GM12878 (cell line): ENCODE data around the gene KPNA1. TPM values are rescaled to one million over a fixed set of nuclear protein-coding genes. Genes with fewer than 3 reads are reported as not detected.

Experiments
- ATAC-seq: fragments of 200-7000 bp; cut with Tn5 transposase; 3 replicates; pipeline ENCODE4 v1.9.1; 2020; ENCODE audit warnings: mild to moderate bottlenecking, moderate library complexity
- BruUV-seq: library from RNA; stranded (reverse); fragments of 400-500 nt; replicated peaks from 2 replicates; lab custom pipeline; 2021; lab: Mats Ljungman, UMichigan
- CTCF ChIA-PET: fragments of 300-600 bp; sonication (Branson Sonifier 250); formaldehyde crosslinking; extraction: SDS; loops from one replicate; lab custom pipeline; 2021; ENCODE audit warnings: inconsistent platforms; lab: Yijun Ruan, JAX
- POLR2A ChIA-PET: fragments of 350-600 bp; formaldehyde crosslinking; extraction: SDS; loops from one replicate; lab custom pipeline; 2021; ENCODE audit warnings: inconsistent platforms; lab: Charles Lee
- RAD21 ChIA-PET: fragments of 300-600 bp; sonication (Branson Sonifier 250); formaldehyde crosslinking; loops from one replicate; lab custom pipeline; 2023; ENCODE audit warnings: antibody characterized with exemption; ENCODE audit not compliant: unreplicated experiment; lab: Charles Lee
- SMC1A ChIA-PET: fragments of 300-600 bp; sonication (Branson Sonifier 250); formaldehyde crosslinking; loops from one replicate; lab custom pipeline; 2023; ENCODE audit not compliant: unreplicated experiment, uncharacterized antibody; lab: Charles Lee
- DNase-seq: peaks from one replicate; pipeline ENCODE4 v3.0.0-alpha.2; 2011; ENCODE audit warnings: low read depth, low spot score
- FAIRE-seq: peaks from 3 replicates; lab custom pipeline; 2011; peaks lifted over from hg19 to GRCh38; lab: Jason Lieb, UNC
- H2AFZ ChIP-seq: 2 replicates; pipeline ENCODE4 v1.6.0; 2011; ENCODE audit warnings: low read depth, low read length, control low read depth; ENCODE audit not compliant: control insufficient read depth
- H3K27ac ChIP-seq: 2 replicates; pipeline ENCODE4 v1.5.1; 2011; ENCODE audit warnings: control low read depth; ENCODE audit not compliant: control insufficient read depth, insufficient read depth
- H3K27me3 ChIP-seq, 2 experiments: replicated peaks in 1 of 2; 2 replicates each; pipeline versions ENCODE4 v1.6.0 to v1.6.1; 2011; ENCODE audit warnings: low read length in 1 of 2; ENCODE audit not compliant: control insufficient read depth in 2 of 2, insufficient read depth in 2 of 2
- H3K36me3 ChIP-seq, 2 experiments: 2 replicates each; pipeline ENCODE4 v1.5.1; 2011; ENCODE audit warnings: low read length in 1 of 2; ENCODE audit not compliant: control insufficient read depth in 2 of 2, insufficient read depth in 2 of 2
- H3K4me1 ChIP-seq: 2 replicates; pipeline ENCODE4 v1.6.1; 2011; ENCODE audit warnings: mild to moderate bottlenecking, low read length, moderate library complexity, mixed read lengths; ENCODE audit not compliant: control insufficient read depth, insufficient read depth
- H3K4me2 ChIP-seq: 2 replicates; pipeline ENCODE4 v1.6.0; 2011; ENCODE audit warnings: control low read depth; ENCODE audit not compliant: control insufficient read depth, insufficient read depth
- H3K4me3 ChIP-seq: fragments of 200-600 bp; sonication (generic); 2 replicates; pipeline ENCODE4 v1.5.1; 2016
- H3K79me2 ChIP-seq: 2 replicates; pipeline ENCODE4 v1.6.0; 2011; ENCODE audit warnings: low read length; ENCODE audit not compliant: control insufficient read depth, insufficient read depth
- H3K9ac ChIP-seq: 2 replicates; pipeline ENCODE4 v1.8.0; 2011; ENCODE audit warnings: low read length, control low read depth, mixed read lengths; ENCODE audit not compliant: control insufficient read depth, insufficient read depth
- H3K9me3 ChIP-seq: replicated peaks from 3 replicates; pipeline ENCODE4 v1.5.1; 2011; ENCODE audit warnings: mild to moderate bottlenecking, low read length; ENCODE audit not compliant: control insufficient read depth, insufficient read depth
- H4K20me1 ChIP-seq: 2 replicates; pipeline ENCODE4 v1.6.0; 2011; ENCODE audit not compliant: control insufficient read depth, insufficient read depth
- NFYA ChIP-seq: IDR thresholded peaks from 2 replicates; pipeline ENCODE4 v1.6.1; 2011; ENCODE audit warnings: low read depth, mild to moderate bottlenecking, low read length, improper control_type of control experiment, borderline replicate concordance
- TARDBP ChIP-seq: IDR thresholded peaks from 2 replicates; pipeline ENCODE4 v1.6.1; 2016; ENCODE audit warnings: borderline replicate concordance
- ZNF207 ChIP-seq: fragments of 450-650 bp; IDR thresholded peaks from 2 replicates; pipeline ENCODE4 v1.6.1; 2014; ENCODE audit warnings: antibody characterized with exemption, mild to moderate bottlenecking, borderline replicate concordance
- WGBS: methylation state at CpG from one replicate; pipeline ENCODE4 v1.1.6; 2016; ENCODE audit warnings: low lambda C conversion rate; ENCODE audit not compliant: insufficient replicate concordance, insufficient coverage; ENCODE audit errors: missing lambda C conversion rate; 5-methylcytosine and 5-hydroxymethylcytosine counted together
- in situ Hi-C: fragments of 300-500 bp; cut with MboI; formaldehyde crosslinking; loops from 9 replicates; pipeline ENCODE4 v1.14.3; 2018; ENCODE audit warnings: mixed read lengths
- intact Hi-C: fragments of 100-400 bp; cut with micrococcal nuclease; formaldehyde crosslinking; loops from one replicate; pipeline ENCODE4 v1.14.2; 2022; ENCODE audit not compliant: unreplicated experiment
- polyA plus RNA-seq, 11 experiments: library from polyadenylated mRNA; depleted of rRNA in 4 of 11; unstranded in 6 of 11; stranded (reverse) in 5 of 11; fragments of >200 nt; fragmentation: Nextera tagmentation in 4 of 11; fragmentation: Illumina TruSeq in 1 of 11; extraction: Ambion mirVana in 4 of 11; extraction: Trizol in 1 of 11; gene quantifications; 1 replicate in 1 of 11; 2 replicates in 10 of 11; pipeline versions ENCODE4 v1.2.1 to v1.2.3, GENCODE V29; 2011 to 2016; ENCODE audit warnings: inconsistent platforms in 2 of 11, missing spikeins in 2 of 11, low read depth in 1 of 11
- total RNA-seq, 4 experiments: library from RNA; depleted of rRNA in 3 of 4; stranded (reverse); fragments of >200 nt in 3 of 4; fragmentation: Illumina TruSeq in 1 of 4; extraction: Trizol in 1 of 4; gene quantifications; 2 replicates each; pipeline versions ENCODE4 v1.2.1 to v1.2.3, GENCODE V29; 2013 to 2021
- TF ChIP-seq, protein P1 (sequence below): fragments of 450-650 bp; formaldehyde crosslinking; IDR thresholded peaks from 2 replicates; pipeline ENCODE4 v1.4.0; 2022; ENCODE audit warnings: mild to moderate bottlenecking, moderate library complexity

KPNA1 gene
- total and polyA plus RNA-seq, 10 of the 15 experiments (the other 5 are each of a cell fraction or from before 2014, with no cell fraction given), result 8.5 to 52.7 (median 41.0) TPM

DNA sequence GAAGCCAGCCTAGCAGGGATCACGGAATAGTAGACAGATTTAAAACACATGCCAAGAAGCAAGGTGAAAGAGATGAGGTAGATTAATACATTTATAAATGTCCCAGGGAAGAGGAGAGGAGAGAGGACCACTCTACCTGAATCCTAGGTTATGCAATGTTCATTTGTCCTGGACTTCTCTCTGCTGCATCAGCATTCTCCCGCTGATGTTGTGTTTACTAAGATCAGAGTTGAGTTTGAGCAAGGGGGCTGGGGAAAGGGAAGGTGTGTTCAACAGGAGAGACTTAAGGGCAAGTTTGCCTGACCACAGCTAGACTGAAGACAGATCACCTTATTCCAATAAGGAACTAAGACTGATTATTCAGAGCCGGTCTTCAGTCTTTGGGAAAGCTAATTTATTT lies 1.1 kb upstream of the KPNA1 start:
- Histone ChIP-seq H3K4me2 (no peak overlapping the region), H3K36me3 (no peaks in the 10 kb centered on the region), H3K4me3 (no peak overlapping the region), H3K79me2 (peaks cover 33% of the 10 kb centered on the region), H3K27me3 (no peaks in the 10 kb centered on the region), H4K20me1 (no peaks in the 10 kb centered on the region), H3K27ac (no peak overlapping the region), H3K9me3 (no peaks in the 10 kb centered on the region), H2AFZ (no peak overlapping the region), H3K9ac (no peak overlapping the region), H3K4me1 (no peaks in the 10 kb centered on the region)
- TF ChIP-seq, protein P1, sequence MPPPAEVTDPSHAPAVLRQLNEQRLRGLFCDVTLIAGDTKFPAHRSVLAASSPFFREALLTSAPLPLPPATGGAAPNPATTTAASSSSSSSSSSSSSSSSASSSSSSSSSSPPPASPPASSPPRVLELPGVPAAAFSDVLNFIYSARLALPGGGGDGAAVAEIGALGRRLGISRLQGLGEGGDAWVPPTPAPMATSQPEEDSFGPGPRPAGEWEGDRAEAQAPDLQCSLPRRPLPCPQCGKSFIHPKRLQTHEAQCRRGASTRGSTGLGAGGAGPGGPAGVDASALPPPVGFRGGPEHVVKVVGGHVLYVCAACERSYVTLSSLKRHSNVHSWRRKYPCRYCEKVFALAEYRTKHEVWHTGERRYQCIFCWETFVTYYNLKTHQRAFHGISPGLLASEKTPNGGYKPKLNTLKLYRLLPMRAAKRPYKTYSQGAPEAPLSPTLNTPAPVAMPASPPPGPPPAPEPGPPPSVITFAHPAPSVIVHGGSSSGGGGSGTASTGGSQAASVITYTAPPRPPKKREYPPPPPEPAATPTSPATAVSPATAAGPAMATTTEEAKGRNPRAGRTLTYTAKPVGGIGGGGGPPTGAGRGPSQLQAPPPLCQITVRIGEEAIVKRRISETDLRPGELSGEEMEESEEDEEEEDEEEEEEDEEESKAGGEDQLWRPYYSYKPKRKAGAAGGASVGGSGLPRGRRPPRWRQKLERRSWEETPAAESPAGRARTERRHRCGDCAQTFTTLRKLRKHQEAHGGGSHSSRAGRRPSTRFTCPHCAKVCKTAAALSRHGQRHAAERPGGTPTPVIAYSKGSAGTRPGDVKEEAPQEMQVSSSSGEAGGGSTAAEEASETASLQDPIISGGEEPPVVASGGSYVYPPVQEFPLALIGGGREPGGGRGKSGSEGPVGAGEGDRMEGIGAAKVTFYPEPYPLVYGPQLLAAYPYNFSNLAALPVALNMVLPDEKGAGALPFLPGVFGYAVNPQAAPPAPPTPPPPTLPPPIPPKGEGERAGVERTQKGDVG, result no peak
- no peak for TF ChIP-seq NFYA
- TF ChIP-seq TARDBP, result no peak
- no peak for TF ChIP-seq ZNF207
- DNase-seq (no peak), FAIRE-seq (no peak), ATAC-seq (no peak)
- 98% methylated on average over 3 of the region's 3 CpGs for WGBS
- ChIA-PET CTCF (interaction anchor here (1.0 to 1.2 kb wide), 3 partner anchors 8 to 18 kb away, joined by 3 read pairs; no protein-coding TSS in a partner anchor), SMC1A (interaction anchor here (0.6 to 2.8 kb wide), 8 partner anchors 8 to 123 kb away, joined by 3 to 10 read pairs (median 3); no protein-coding TSS in a partner anchor), RAD21 (interaction anchor here (1.2 to 1.5 kb wide), 3 partner anchors 9 to 59 kb away, joined by 3 to 6 read pairs (median 3); no protein-coding TSS in a partner anchor), POLR2A (interaction anchor here (0.9 to 1.7 kb wide), 2 partner anchors 21 to 47 kb away, joined by 3 to 6 read pairs; no protein-coding TSS in a partner anchor)
- in situ Hi-C loops (no loop called here), intact Hi-C loops (no loop called here)
- no TSS peak for BruUV-seq
